A673 (cell line): Measurements from ENCODE around the gene NOP56. TPM values are rescaled to one million over a fixed set of nuclear protein-coding genes. Genes with fewer than 3 reads are reported as not detected.

Experiments used
- BruUV-seq: library from RNA; stranded (reverse); fragments of 400-500 nt; replicated peaks from 2 replicates; lab custom pipeline; 2021; lab: Mats Ljungman, UMichigan
- CTCF ChIA-PET: fragments of 300-600 bp; sonication (Branson Sonifier 250); formaldehyde crosslinking; loops from one replicate; lab custom pipeline; 2022; ENCODE audit warnings: antibody characterized with exemption; lab: Charles Lee
- POLR2A ChIA-PET: fragments of 300-600 bp; sonication (Branson Sonifier 250); formaldehyde crosslinking; loops from one replicate; lab custom pipeline; 2022; ENCODE audit warnings: antibody characterized with exemption; ENCODE audit not compliant: low non-redundant PET; lab: Charles Lee
- DNase-seq: peaks from one replicate; pipeline ENCODE4 v3.0.0-alpha.2; 2015; ENCODE audit warnings: low spot score
- H3K27ac ChIP-seq: fragments of 200-600 bp; sonication (generic); 2 replicates; pipeline ENCODE4 v1.5.1; 2016; ENCODE audit warnings: mixed run types, low read depth, mild to moderate bottlenecking, mixed read lengths, antibody characterized with exemption, low read length; ENCODE audit not compliant: poor library complexity, severe bottlenecking
- H3K27me3 ChIP-seq: fragments of 200-600 bp; sonication (generic); replicated peaks from 2 replicates; pipeline ENCODE4 v1.6.1; 2017; ENCODE audit warnings: mixed run types, low read depth, mild to moderate bottlenecking, mixed read lengths, antibody characterized with exemption, low read length; ENCODE audit not compliant: insufficient read depth, poor library complexity
- H3K36me3 ChIP-seq: fragments of 200-600 bp; sonication (generic); 2 replicates; pipeline ENCODE4 v1.6.1; 2016; ENCODE audit warnings: mixed run types, mild to moderate bottlenecking, mixed read lengths, antibody characterized with exemption, low read length; ENCODE audit not compliant: insufficient read depth, poor library complexity, severe bottlenecking
- H3K4me1 ChIP-seq: fragments of 200-600 bp; sonication (generic); 2 replicates; pipeline ENCODE4 v1.6.1; 2017; ENCODE audit warnings: mixed run types, mild to moderate bottlenecking, mixed read lengths, antibody characterized with exemption, low read length; ENCODE audit not compliant: insufficient read depth, poor library complexity, severe bottlenecking
- H3K4me3 ChIP-seq: fragments of 200-600 bp; sonication (generic); 2 replicates; pipeline ENCODE4 v1.5.1; 2016; ENCODE audit warnings: low read depth, mixed run types, mild to moderate bottlenecking, mixed read lengths, low read length; ENCODE audit not compliant: poor library complexity, severe bottlenecking
- H3K9me3 ChIP-seq: fragments of 200-600 bp; sonication (generic); 2 replicates; pipeline ENCODE4 v1.6.1; 2016; ENCODE audit warnings: mixed run types, low read depth, mild to moderate bottlenecking, mixed read lengths, antibody characterized with exemption, low read length; ENCODE audit not compliant: poor library complexity, severe bottlenecking
- CTCF ChIP-seq: fragments of 300-800, 200-600 bp; sonication (generic); conservative IDR thresholded peaks from 2 replicates; pipeline ENCODE4 v1.5.1; 2017; ENCODE audit warnings: low read depth, mild to moderate bottlenecking, antibody characterized with exemption, low read length, moderate library complexity, mixed read lengths
- EZH2 ChIP-seq: fragments of 200-600 bp; sonication (generic); IDR thresholded peaks from 2 replicates; pipeline ENCODE4 v1.6.1; 2017; ENCODE audit warnings: borderline replicate concordance, low read depth, mild to moderate bottlenecking, mixed read lengths, antibody characterized with exemption, low read length; ENCODE audit not compliant: poor library complexity, severe bottlenecking
- intact Hi-C: fragments of 100-400 bp; cut with micrococcal nuclease; formaldehyde crosslinking; loops from one replicate; pipeline ENCODE4 v1.10.0; 2022; ENCODE audit not compliant: unreplicated experiment
- total RNA-seq: library from RNA; stranded (reverse); gene quantifications from 2 replicates; pipeline ENCODE4 v1.2.3, GENCODE V29; 2021

NOP56 gene
- total RNA-seq, 1 experiment from 2014 or later: 704 TPM

- no peaks in the 10 kb centered on the region for H3K9me3 ChIP-seq
- H3K4me1 ChIP-seq: no peaks in the 10 kb centered on the region
- intact Hi-C loops: no loop called here
- no peak overlapping the region for H3K27ac ChIP-seq
- ChIA-PET POLR2A (interaction anchor here (0.7 kb wide), 1 partner anchor 151 kb away, joined by 3 read pairs; no protein-coding TSS in a partner anchor), CTCF (no interaction called here)
- H3K27me3 ChIP-seq: peaks cover 3% of the 10 kb centered on the region
- TF ChIP-seq EZH2 (no peak), CTCF (no peak)
- BruUV-seq: no TSS peak
- DNase-seq: peak; percentile 45
- H3K4me3 ChIP-seq: no peak overlapping the region
- H3K36me3 ChIP-seq: no peaks in the 10 kb centered on the region
Measured at GRCh38 chr20:2626853-2627541, 25.4 kb upstream of the NOP56 start.

GRCh38 chr20:2631228-2631627 is 21.2 kb upstream of the NOP56 start:
- intact Hi-C loops: no loop called here
- DNase-seq: peak; percentile 24
- no peaks in the 10 kb centered on the region for H3K9me3 ChIP-seq
- BruUV-seq: no TSS peak
- peak; percentile 38; the same call in 1 of the 2 replicates for TF ChIP-seq CTCF
- TF ChIP-seq EZH2: no peak
- CTCF ChIA-PET: interaction anchor here (0.5 to 0.7 kb wide), 2 partner anchors 107 to 1798 kb away, joined by 5 to 7 read pairs; no protein-coding TSS in a partner anchor
- H3K27me3 ChIP-seq: peaks cover 15% of the 10 kb centered on the region
- no peaks in the 10 kb centered on the region for H3K36me3 ChIP-seq
- no peak overlapping the region for H3K4me3 ChIP-seq
- no peaks in the 10 kb centered on the region for H3K4me1 ChIP-seq
- POLR2A ChIA-PET: no interaction called here
- no peak overlapping the region for H3K27ac ChIP-seq

GRCh38 chr20:2633381-2633780 is 19.1 kb upstream of the NOP56 start:
- H3K27ac ChIP-seq: no peak overlapping the region
- no peaks in the 10 kb centered on the region for H3K9me3 ChIP-seq
- CTCF ChIA-PET: no interaction called here
- no TSS peak for BruUV-seq
- POLR2A ChIA-PET: no interaction called here
- no peaks in the 10 kb centered on the region for H3K4me1 ChIP-seq
- TF ChIP-seq EZH2: no peak
- H3K27me3 ChIP-seq: peaks cover 15% of the 10 kb centered on the region
- intact Hi-C loops: no loop called here
- no peaks in the 10 kb centered on the region for H3K36me3 ChIP-seq
- H3K4me3 ChIP-seq: no peak overlapping the region
- DNase-seq: no peak

- Histone ChIP-seq H3K9me3 (no peaks in the 10 kb centered on the region), H3K4me1 (no peaks in the 10 kb centered on the region), H3K27me3 (peaks cover 12% of the 10 kb centered on the region), H3K36me3 (no peaks in the 10 kb centered on the region), H3K27ac (no peak overlapping the region), H3K4me3 (no peak overlapping the region)
- CTCF ChIA-PET: no interaction called here
- no peak for DNase-seq
- BruUV-seq: no TSS peak
- intact Hi-C loops: no loop called here
- TF ChIP-seq CTCF: no peak
- TF ChIP-seq EZH2: no peak
- POLR2A ChIA-PET: no interaction called here
Measured at GRCh38 chr20:2637246-2637645, 15.2 kb upstream of the NOP56 start.
